Uterus (tissue), 4 donors: Measurements from ENCODE around the gene ABRACL. TPM values are rescaled to one million over a fixed set of nuclear protein-coding genes. Genes with fewer than 3 reads are reported as not detected.

Experiments
- DNase-seq, 2 donors: peaks; one replicate each; pipeline ENCODE4 v3.0.0-alpha.2; 2019 to 2020
- H3K27ac ChIP-seq, 2 donors: fragments of 200-600 bp; sonication (generic); 1 replicate in 1 of 2; 2 replicates in 1 of 2; pipeline ENCODE4 v1.5.1; 2016 to 2018
- H3K27me3 ChIP-seq, 2 donors: fragments of 200-600 bp; sonication (generic); one replicate each; pipeline ENCODE4 v1.5.1; 2018 to 2019; ENCODE audit warnings: control low read depth in 1 of 2
- H3K36me3 ChIP-seq, 2 donors: fragments of 200-600 bp; sonication (generic); one replicate each; pipeline ENCODE4 v1.5.1; 2019; ENCODE audit warnings: control low read depth in 1 of 2
- H3K4me1 ChIP-seq, 2 donors: fragments of 200-600 bp; sonication (generic); one replicate each; pipeline ENCODE4 v1.5.1; 2018 to 2019; ENCODE audit warnings: control low read depth in 1 of 2
- H3K4me3 ChIP-seq, 2 donors: fragments of 200-600 bp; sonication (generic); 1 replicate in 1 of 2; 2 replicates in 1 of 2; pipeline ENCODE4 v1.5.1; 2018 to 2019; ENCODE audit warnings: mild to moderate bottlenecking in 1 of 2
- H3K9me3 ChIP-seq, 2 donors: fragments of 200-600 bp; sonication (generic); one replicate each; pipeline ENCODE4 v1.5.1; 2019; ENCODE audit warnings: control low read depth in 1 of 2
- CTCF ChIP-seq, 4 experiments: fragments of 200-600 bp in 2 of 4; fragments of 450-650 bp in 2 of 4; sonication (generic) in 2 of 4; IDR thresholded peaks; one replicate each; pipeline ENCODE4 v1.5.1; 2016 to 2019; ENCODE audit warnings: antibody characterized with exemption in 4 of 4, mild to moderate bottlenecking in 2 of 4, moderate library complexity in 1 of 4
- POLR2A ChIP-seq, 2 donors: fragments of 450-650 bp; IDR thresholded peaks; one replicate each; pipeline ENCODE4 v1.6.1; 2016; ENCODE audit warnings: antibody characterized with exemption in 2 of 2, mild to moderate bottlenecking in 1 of 2, moderate library complexity in 1 of 2
- intact Hi-C: fragments of 100-400 bp; cut with DNase I; formaldehyde crosslinking; loops from one replicate; pipeline ENCODE4 v1.15.1; 2023; ENCODE audit warnings: low total_unique reads
- total RNA-seq, 4 donors: library from RNA; depleted of rRNA in 3 of 4; stranded (reverse); fragments of >200 nt in 3 of 4; gene quantifications; one replicate each; pipeline versions ENCODE4 v1.1.0 to v1.2.4, GENCODE V29; 2014 to 2023
- donor health status: DM: yes; HTN: yes; CAD: no.

ABRACL gene
- total RNA-seq, 4 donors from 2014 or later: 6.2 to 10.0 (median 6.2) TPM; not detected in 1

GRCh38 chr6:138999949-139000725 lies 28.4 kb upstream of the ABRACL start:
- TF ChIP-seq CTCF (IDR thresholded peaks at IDR 0.05): no peak
- no peak for TF ChIP-seq POLR2A (IDR thresholded peaks at IDR 0.05)
- Histone ChIP-seq H3K9me3 (no peaks in the 10 kb centered on the region), H3K4me1 (no peaks in the 10 kb centered on the region), H3K27me3 (no peaks in the 10 kb centered on the region), H3K36me3 (no peaks in the 10 kb centered on the region), H3K4me3 (no peak overlapping the region), H3K27ac (no peak overlapping the region)
- intact Hi-C loops: no loop called here
- no peak for DNase-seq

GRCh38 chr6:139003751-139004150 lies 24.8 kb upstream of the ABRACL start:
- no peaks in the 10 kb centered on the region for H3K36me3 ChIP-seq
- no peak for DNase-seq
- TF ChIP-seq POLR2A (IDR thresholded peaks at IDR 0.05): no peak
- no peak for TF ChIP-seq CTCF (IDR thresholded peaks at IDR 0.05)
- H3K27ac ChIP-seq: no peak overlapping the region
- H3K4me3 ChIP-seq: no peak overlapping the region
- H3K9me3 ChIP-seq: no peaks in the 10 kb centered on the region
- no peaks in the 10 kb centered on the region for H3K27me3 ChIP-seq
- no peaks in the 10 kb centered on the region for H3K4me1 ChIP-seq
- intact Hi-C loops: no loop called here

GRCh38 chr6:139006477-139006876 lies 22.1 kb upstream of the ABRACL start:
- no peaks in the 10 kb centered on the region for H3K9me3 ChIP-seq
- no peak overlapping the region for H3K27ac ChIP-seq
- no peaks in the 10 kb centered on the region for H3K4me1 ChIP-seq
- no peak overlapping the region for H3K4me3 ChIP-seq
- DNase-seq: no peak
- intact Hi-C loops: no loop called here
- no peaks in the 10 kb centered on the region for H3K27me3 ChIP-seq
- H3K36me3 ChIP-seq: no peaks in the 10 kb centered on the region
- TF ChIP-seq CTCF (IDR thresholded peaks at IDR 0.05): no peak

- H3K4me1 ChIP-seq: no peaks in the 10 kb centered on the region
- no peak for DNase-seq
- H3K27me3 ChIP-seq: no peaks in the 10 kb centered on the region
- intact Hi-C loops: no loop called here
- no peaks in the 10 kb centered on the region for H3K9me3 ChIP-seq
- H3K36me3 ChIP-seq: no peaks in the 10 kb centered on the region
- no peak overlapping the region for H3K4me3 ChIP-seq
- TF ChIP-seq CTCF (IDR thresholded peaks at IDR 0.05) (no peak), POLR2A (IDR thresholded peaks at IDR 0.05) (no peak)
- no peak overlapping the region for H3K27ac ChIP-seq
Observed at GRCh38 chr6:139007428-139007827, 21.1 kb upstream of the ABRACL start.

- Histone ChIP-seq H3K36me3 (no peaks in the 10 kb centered on the region), H3K4me1 (no peaks in the 10 kb centered on the region), H3K9me3 (no peaks in the 10 kb centered on the region), H3K27me3 (no peaks in the 10 kb centered on the region), H3K4me3 (no peak overlapping the region), H3K27ac (no peak overlapping the region)
- TF ChIP-seq CTCF (IDR thresholded peaks at IDR 0.05) (no peak), POLR2A (IDR thresholded peaks at IDR 0.05) (no peak)
- no peak for DNase-seq
- intact Hi-C loops: no loop called here
Observed at GRCh38 chr6:139008117-139008516, 20.4 kb upstream of the ABRACL start.
